Measurements from ENCODE around the gene FGGY.

DNA sequence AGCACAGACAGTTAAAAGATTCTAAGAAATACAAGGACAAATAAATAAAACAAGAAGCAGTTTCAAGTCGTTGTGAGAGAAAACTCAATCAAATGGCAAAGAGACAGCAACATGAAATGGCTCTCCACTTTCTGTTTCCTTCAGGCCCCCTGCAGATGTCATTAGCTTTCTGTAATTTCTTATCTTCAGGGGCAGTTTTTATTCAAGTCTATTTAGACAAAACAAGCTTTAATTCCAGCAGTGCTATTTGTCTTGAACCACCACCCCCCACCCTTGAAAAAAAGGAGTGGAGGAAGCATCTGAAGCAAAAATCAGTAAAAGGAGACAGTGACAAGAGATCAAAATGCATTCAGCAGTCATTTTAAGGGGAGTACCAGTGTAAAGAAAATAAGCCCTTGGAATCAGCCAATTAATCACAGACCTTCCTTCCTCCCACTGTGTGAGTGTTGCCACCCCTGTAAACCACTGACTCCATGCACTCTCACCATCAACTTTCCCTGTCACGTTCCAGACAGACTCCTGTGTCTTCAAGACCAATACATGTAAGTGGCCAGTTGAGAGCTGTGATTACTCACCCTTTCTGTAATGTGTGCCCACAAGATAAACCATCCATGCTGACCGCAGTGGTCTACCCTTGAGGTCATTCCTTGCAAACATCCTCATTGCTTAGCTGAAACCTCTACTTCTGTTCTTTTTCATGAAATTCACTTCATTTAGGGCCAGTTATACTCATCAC lies 381.8 kb downstream of the FGGY start:
- no peak for TF ChIP-seq CTCF (conservative IDR thresholded peaks at IDR 0.05)
- no peak for TF ChIP-seq EZH2 (IDR thresholded peaks at IDR 0.05; ENCODE audit: low read depth)
